DND-41 (cell line): ENCODE results near the gene IP6K3.

Experiments used
- ATAC-seq: fragments of 200-7000 bp; cut with Tn5 transposase; 3 replicates; pipeline ENCODE4 v1.9.1; 2021; ENCODE audit warnings: low read depth; ENCODE audit not compliant: insufficient read depth
- DNase-seq: peaks from one replicate; pipeline ENCODE4 v3.0.0-alpha.2; 2020
- H2AFZ ChIP-seq: 2 replicates; pipeline ENCODE4 v1.6.0; 2012; ENCODE audit warnings: low read depth, low read length
- H3K27ac ChIP-seq: 2 replicates; pipeline ENCODE4 v1.5.1; 2012; ENCODE audit warnings: low read length, inconsistent platforms
- H3K27me3 ChIP-seq: fragments of 200-600 bp; sonication (generic); 2 replicates; pipeline ENCODE4 v1.6.0; 2012; ENCODE audit warnings: low read length, mild to moderate bottlenecking, inconsistent platforms; ENCODE audit not compliant: insufficient read depth, poor library complexity
- H3K36me3 ChIP-seq: 2 replicates; pipeline ENCODE4 v1.5.1; 2012; ENCODE audit warnings: low read length, inconsistent platforms; ENCODE audit not compliant: insufficient read depth
- H3K4me1 ChIP-seq: 2 replicates; pipeline ENCODE4 v1.5.1; 2012; ENCODE audit warnings: mild to moderate bottlenecking, low read length; ENCODE audit not compliant: insufficient read depth
- H3K4me2 ChIP-seq: 2 replicates; pipeline ENCODE4 v1.6.0; 2012; ENCODE audit warnings: mild to moderate bottlenecking, moderate library complexity, low read length, inconsistent platforms; ENCODE audit not compliant: insufficient read depth
- H3K4me3 ChIP-seq, 2 experiments: fragments of 200-600 bp in 1 of 2; shearing (Covaris generic) in 1 of 2; 2 replicates each; pipeline ENCODE4 v1.5.1; 2012 to 2016; ENCODE audit warnings: inconsistent platforms in 2 of 2, low read length in 2 of 2, mild to moderate bottlenecking in 2 of 2, low read depth in 1 of 2, moderate library complexity in 1 of 2
- H3K79me2 ChIP-seq: 2 replicates; pipeline ENCODE4 v1.6.0; 2012; ENCODE audit warnings: low read length, inconsistent platforms; ENCODE audit not compliant: insufficient read depth
- H3K9ac ChIP-seq: 2 replicates; pipeline ENCODE4 v1.6.0; 2012; ENCODE audit warnings: low read depth, mild to moderate bottlenecking, inconsistent platforms, low read length, moderate library complexity
- H3K9me3 ChIP-seq: 2 replicates; pipeline ENCODE4 v1.5.1; 2012; ENCODE audit warnings: low read length, moderate library complexity, mild to moderate bottlenecking, inconsistent platforms; ENCODE audit not compliant: insufficient read depth, severe bottlenecking
- H4K20me1 ChIP-seq: 2 replicates; pipeline ENCODE4 v1.6.0; 2012; ENCODE audit warnings: low read length; ENCODE audit not compliant: insufficient read depth
- EZH2 ChIP-seq: IDR thresholded peaks from 3 replicates; pipeline ENCODE4 v1.6.1; 2012; ENCODE audit warnings: borderline replicate concordance, low read depth, mild to moderate bottlenecking, moderate library complexity, low read length, inconsistent platforms; ENCODE audit not compliant: severe bottlenecking
- TF ChIP-seq, protein P1 (sequence below): IDR thresholded peaks from 2 replicates; pipeline ENCODE4 v1.5.1; 2012; ENCODE audit warnings: borderline replicate concordance, low read length, moderate library complexity, mild to moderate bottlenecking; ENCODE audit not compliant: poor library complexity, severe bottlenecking; ENCODE audit errors: extremely low read depth

IP6K3 gene

DNA sequence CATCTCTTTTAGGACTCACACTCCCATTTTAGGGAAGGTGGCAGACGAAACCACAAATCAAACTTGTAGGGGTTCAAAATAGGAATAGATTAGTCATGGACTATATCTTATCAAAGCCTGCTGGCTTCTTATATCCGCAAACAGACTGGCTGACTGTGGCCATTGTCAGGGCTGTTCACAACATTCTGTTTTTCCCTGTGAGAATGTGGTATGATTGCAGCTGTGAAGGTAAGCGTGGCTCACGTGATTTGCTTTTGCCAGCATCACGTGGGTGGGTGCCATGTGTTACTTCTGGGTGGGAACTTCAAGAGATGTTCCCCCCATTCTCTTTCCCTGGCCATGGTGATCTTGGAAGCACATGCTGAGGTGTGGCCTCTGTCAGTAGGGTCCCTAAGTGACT lies 5.9 kb downstream of the IP6K3 start:
- H3K4me2 ChIP-seq, result no peak overlapping the region
- H3K79me2 ChIP-seq, result no peaks in the 10 kb centered on the region
- no peak overlapping the region for H3K27ac ChIP-seq
- no peaks in the 10 kb centered on the region for H3K36me3 ChIP-seq
- DNase-seq (no peak), ATAC-seq (no peak)
- no peak for TF ChIP-seq EZH2
- TF ChIP-seq, protein P1, sequence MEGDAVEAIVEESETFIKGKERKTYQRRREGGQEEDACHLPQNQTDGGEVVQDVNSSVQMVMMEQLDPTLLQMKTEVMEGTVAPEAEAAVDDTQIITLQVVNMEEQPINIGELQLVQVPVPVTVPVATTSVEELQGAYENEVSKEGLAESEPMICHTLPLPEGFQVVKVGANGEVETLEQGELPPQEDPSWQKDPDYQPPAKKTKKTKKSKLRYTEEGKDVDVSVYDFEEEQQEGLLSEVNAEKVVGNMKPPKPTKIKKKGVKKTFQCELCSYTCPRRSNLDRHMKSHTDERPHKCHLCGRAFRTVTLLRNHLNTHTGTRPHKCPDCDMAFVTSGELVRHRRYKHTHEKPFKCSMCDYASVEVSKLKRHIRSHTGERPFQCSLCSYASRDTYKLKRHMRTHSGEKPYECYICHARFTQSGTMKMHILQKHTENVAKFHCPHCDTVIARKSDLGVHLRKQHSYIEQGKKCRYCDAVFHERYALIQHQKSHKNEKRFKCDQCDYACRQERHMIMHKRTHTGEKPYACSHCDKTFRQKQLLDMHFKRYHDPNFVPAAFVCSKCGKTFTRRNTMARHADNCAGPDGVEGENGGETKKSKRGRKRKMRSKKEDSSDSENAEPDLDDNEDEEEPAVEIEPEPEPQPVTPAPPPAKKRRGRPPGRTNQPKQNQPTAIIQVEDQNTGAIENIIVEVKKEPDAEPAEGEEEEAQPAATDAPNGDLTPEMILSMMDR, result no peak
- H3K9ac ChIP-seq, result no peak overlapping the region
- H3K4me3 ChIP-seq, result no peak overlapping the region
- H3K4me1 ChIP-seq, result no peaks in the 10 kb centered on the region
- H3K27me3 ChIP-seq, result peaks cover 4% of the 10 kb centered on the region
- no peak overlapping the region for H2AFZ ChIP-seq
- no peaks in the 10 kb centered on the region for H3K9me3 ChIP-seq
- peaks cover 3% of the 10 kb centered on the region; the same call in 1 of the 2 replicates for H4K20me1 ChIP-seq

DNA sequence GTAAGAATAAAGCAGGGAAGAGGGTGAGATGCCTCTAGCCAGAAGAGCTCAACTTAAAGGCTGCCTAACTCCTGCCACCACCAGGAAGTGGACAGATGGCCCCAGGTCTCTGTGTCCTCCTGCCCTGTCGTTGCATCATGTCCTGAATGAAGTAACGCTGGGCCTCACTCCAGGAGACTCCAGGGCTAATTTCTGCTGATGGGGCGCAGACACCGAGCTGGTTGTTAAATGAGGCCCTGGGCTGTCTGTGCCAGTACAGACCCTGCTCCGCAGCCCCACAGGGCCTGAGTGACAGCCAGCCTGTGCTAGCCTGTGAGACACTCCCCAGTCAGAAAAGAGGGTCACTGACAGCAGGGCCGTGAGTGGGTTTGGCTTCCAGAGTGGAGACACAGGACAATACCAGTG lies 6.5 kb downstream of the IP6K3 start:
- H2AFZ ChIP-seq, result no peak overlapping the region
- no peaks in the 10 kb centered on the region for H3K36me3 ChIP-seq
- H3K27me3 ChIP-seq, result peaks cover 4% of the 10 kb centered on the region
- no peaks in the 10 kb centered on the region for H3K9me3 ChIP-seq
- no peak overlapping the region for H3K27ac ChIP-seq
- no peak overlapping the region for H3K4me2 ChIP-seq
- no peaks in the 10 kb centered on the region for H3K4me1 ChIP-seq
- no peak overlapping the region for H3K4me3 ChIP-seq
- H3K9ac ChIP-seq, result no peak overlapping the region
- ATAC-seq, result no peak
- H4K20me1 ChIP-seq, result peaks cover 3% of the 10 kb centered on the region; the same call in 1 of the 2 replicates
- no peak for DNase-seq
- H3K79me2 ChIP-seq, result no peaks in the 10 kb centered on the region
- TF ChIP-seq, protein P1, result no peak
- no peak for TF ChIP-seq EZH2

DNA sequence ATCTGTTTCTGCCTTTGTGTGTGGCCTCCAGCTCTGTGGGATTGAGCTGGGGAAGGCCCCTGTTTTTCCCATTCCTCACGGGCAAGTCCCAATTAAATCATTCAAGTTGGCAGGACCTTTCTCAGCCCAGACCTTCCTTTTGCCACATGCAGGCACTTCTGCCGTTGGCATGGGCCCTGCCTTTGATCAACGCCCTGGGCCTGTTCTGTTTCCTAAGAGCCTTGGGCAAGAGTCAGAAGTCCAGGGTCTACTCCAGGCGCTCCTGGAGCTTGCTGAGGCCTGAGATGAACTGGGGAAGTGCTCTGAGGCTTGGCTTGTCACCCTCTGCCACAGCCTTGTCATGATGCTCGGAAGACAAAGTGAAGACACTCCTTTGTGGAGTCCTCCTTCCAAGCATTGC lies 7.1 kb downstream of the IP6K3 start:
- peaks cover 4% of the 10 kb centered on the region for H3K27me3 ChIP-seq
- H3K4me3 ChIP-seq, result no peak overlapping the region
- TF ChIP-seq, protein P1, result no peak
- no peak for TF ChIP-seq EZH2
- no peaks in the 10 kb centered on the region for H3K36me3 ChIP-seq
- H3K4me2 ChIP-seq, result no peak overlapping the region
- no peak overlapping the region for H2AFZ ChIP-seq
- ATAC-seq, result no peak
- DNase-seq, result no peak
- peaks cover 3% of the 10 kb centered on the region; the same call in 1 of the 2 replicates for H4K20me1 ChIP-seq
- no peak overlapping the region for H3K9ac ChIP-seq
- no peaks in the 10 kb centered on the region for H3K9me3 ChIP-seq
- H3K79me2 ChIP-seq, result no peaks in the 10 kb centered on the region
- no peaks in the 10 kb centered on the region for H3K4me1 ChIP-seq
- no peak overlapping the region for H3K27ac ChIP-seq

DNA sequence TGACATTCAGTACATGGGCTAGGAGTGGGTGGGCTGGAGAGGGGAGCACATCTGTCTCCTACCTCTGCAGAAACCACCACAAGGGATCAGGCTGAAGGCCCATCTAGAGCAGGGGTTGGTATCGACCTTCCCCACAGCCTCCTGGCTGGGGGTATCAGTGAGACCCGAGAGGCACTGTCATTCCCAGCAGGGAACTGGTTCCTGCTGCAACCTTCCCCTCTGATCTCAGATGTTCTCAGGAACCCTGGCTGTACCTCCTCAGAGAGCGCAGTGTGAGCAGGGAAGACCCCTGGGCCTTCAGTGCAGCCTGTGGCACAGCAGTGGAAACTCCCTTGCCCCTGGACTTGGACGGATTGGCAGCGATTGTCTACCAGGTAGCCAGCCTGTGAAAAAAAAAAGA lies 7.8 kb downstream of the IP6K3 start:
- Histone ChIP-seq H3K27me3 (peaks cover under 1% of the 10 kb centered on the region), H3K9me3 (no peaks in the 10 kb centered on the region), H3K79me2 (no peaks in the 10 kb centered on the region), H3K4me2 (no peak overlapping the region), H3K4me1 (no peaks in the 10 kb centered on the region), H2AFZ (no peak overlapping the region), H3K27ac (no peak overlapping the region), H3K4me3 (no peak overlapping the region), H3K36me3 (no peaks in the 10 kb centered on the region), H3K9ac (no peak overlapping the region), H4K20me1 (peaks cover 3% of the 10 kb centered on the region; the same call in 1 of the 2 replicates)
- TF ChIP-seq, protein P1, result no peak
- no peak for TF ChIP-seq EZH2
- no peak for DNase-seq
- no peak for ATAC-seq
